SU-DHL-6 (cell line): Measurements from ENCODE around the gene GREM1.

Source experiments
- H2AFZ ChIP-seq: fragments of 200-600 bp; sonication (generic); 2 replicates; pipeline ENCODE4 v1.6.1; 2014; ENCODE audit warnings: low read depth, mild to moderate bottlenecking, moderate library complexity, mixed read lengths, antibody characterized with exemption, low read length; ENCODE audit not compliant: severe bottlenecking
- H3F3A ChIP-seq: fragments of 200-600 bp; shearing (Covaris generic); 2 replicates; pipeline ENCODE4 v1.6.0; 2016; ENCODE audit warnings: antibody characterized with exemption, mild to moderate bottlenecking; ENCODE audit not compliant: insufficient read depth
- H3K27ac ChIP-seq: fragments of 200-600 bp; sonication (generic); 2 replicates; pipeline ENCODE4 v1.5.1; 2016; ENCODE audit warnings: low read depth, mild to moderate bottlenecking, low read length, moderate library complexity, mixed read lengths
- H3K27me3 ChIP-seq: fragments of 200-600 bp; sonication (generic), shearing (Covaris generic); 2 replicates; pipeline ENCODE4 v1.6.0; 2014; ENCODE audit warnings: mild to moderate bottlenecking, low read length
- H3K36me3 ChIP-seq: fragments of 200-600 bp; sonication (generic); 2 replicates; pipeline ENCODE4 v1.6.1; 2014; ENCODE audit warnings: mild to moderate bottlenecking, low read length, mixed read lengths
- H3K4me2 ChIP-seq: fragments of 300-600, 200-600 bp; shearing (Covaris generic), sonication (generic); 2 replicates; pipeline ENCODE4 v1.6.0; 2014; ENCODE audit warnings: low read length, low read depth, mild to moderate bottlenecking; ENCODE audit not compliant: poor library complexity, severe bottlenecking
- H3K4me3 ChIP-seq: fragments of 200-600 bp; sonication (generic); 2 replicates; pipeline ENCODE4 v1.5.1; 2014; ENCODE audit warnings: antibody characterized with exemption, low read length, mild to moderate bottlenecking, mixed read lengths; ENCODE audit not compliant: insufficient read depth, poor library complexity, severe bottlenecking
- H3K79me2 ChIP-seq: fragments of 200-600 bp; sonication (generic); 2 replicates; pipeline ENCODE4 v1.6.1; 2014; ENCODE audit warnings: mild to moderate bottlenecking, low read length, moderate library complexity; ENCODE audit not compliant: insufficient read depth
- H3K9ac ChIP-seq: fragments of 200-600 bp; sonication (generic); 2 replicates; pipeline ENCODE4 v1.7.0; 2014; ENCODE audit warnings: mild to moderate bottlenecking, low read length
- H3K9me2 ChIP-seq: fragments of 200-600 bp; sonication (generic); replicated peaks from 2 replicates; pipeline ENCODE4 v1.6.1; 2014; ENCODE audit warnings: low read length; ENCODE audit not compliant: insufficient read depth
- H3K9me3 ChIP-seq: fragments of 200-600 bp; sonication (generic); 2 replicates; pipeline ENCODE4 v1.6.1; 2014; ENCODE audit warnings: low read length, mixed read lengths; ENCODE audit not compliant: insufficient read depth
- H4K20me1 ChIP-seq: fragments of 200-600 bp; sonication (generic); 2 replicates; pipeline ENCODE4 v1.6.1; 2014; ENCODE audit warnings: low read depth, mild to moderate bottlenecking, antibody characterized with exemption, low read length, moderate library complexity, mixed read lengths
- EZH2phosphoT487 ChIP-seq: fragments of 200-600 bp; sonication (generic), shearing (Covaris generic); conservative IDR thresholded peaks from 2 replicates; pipeline ENCODE4 v1.6.1; 2018; ENCODE audit warnings: mild to moderate bottlenecking, antibody characterized with exemption, low read length, moderate library complexity, mixed read lengths
- TF ChIP-seq, protein P1 (sequence below): fragments of 200-600 bp; sonication (generic); IDR thresholded peaks from one replicate; pipeline ENCODE4 v1.5.1; 2017; ENCODE audit warnings: antibody characterized with exemption, mild to moderate bottlenecking, low read length, moderate library complexity; ENCODE audit not compliant: insufficient read depth, poor library complexity, severe bottlenecking

The GREM1 gene

DNA sequence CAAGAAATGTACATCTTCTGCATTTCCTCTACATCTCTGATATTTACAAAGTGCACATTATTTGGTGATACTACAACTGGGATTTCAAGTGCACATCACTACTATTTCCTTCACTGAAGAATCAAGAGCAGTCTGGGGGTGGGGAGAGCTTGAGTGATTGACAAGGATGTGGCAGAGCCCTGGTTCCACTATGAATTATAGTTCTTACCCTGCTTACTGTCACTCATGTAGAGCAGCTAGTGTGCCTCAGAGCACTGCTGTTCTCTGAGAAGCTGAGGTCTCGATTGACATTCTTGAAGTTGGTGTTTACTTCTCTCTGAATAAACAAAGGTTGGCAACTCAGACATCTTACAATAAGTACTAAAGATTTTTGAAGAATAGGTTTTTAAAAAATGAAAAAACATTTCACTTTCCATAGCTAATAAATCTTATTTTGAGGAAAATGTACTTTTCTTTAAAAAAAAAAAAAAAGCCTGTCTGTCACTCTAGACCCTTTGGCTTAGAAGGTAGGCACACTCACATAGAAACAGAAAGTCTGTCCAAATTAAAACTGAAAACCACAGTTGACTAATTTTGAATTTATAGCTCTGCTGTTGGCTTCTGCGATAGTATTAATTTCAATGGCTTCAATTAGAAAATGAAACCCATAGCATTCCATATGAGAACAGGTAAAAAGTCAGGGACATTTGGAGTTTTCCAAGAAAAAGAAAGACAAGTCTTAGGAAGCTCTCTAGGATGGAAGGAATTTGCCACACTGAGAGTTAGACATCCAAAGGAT, 5.6 kb downstream of the GREM1 start:
- no peak for TF ChIP-seq EZH2phosphoT487
- TF ChIP-seq, protein P1, sequence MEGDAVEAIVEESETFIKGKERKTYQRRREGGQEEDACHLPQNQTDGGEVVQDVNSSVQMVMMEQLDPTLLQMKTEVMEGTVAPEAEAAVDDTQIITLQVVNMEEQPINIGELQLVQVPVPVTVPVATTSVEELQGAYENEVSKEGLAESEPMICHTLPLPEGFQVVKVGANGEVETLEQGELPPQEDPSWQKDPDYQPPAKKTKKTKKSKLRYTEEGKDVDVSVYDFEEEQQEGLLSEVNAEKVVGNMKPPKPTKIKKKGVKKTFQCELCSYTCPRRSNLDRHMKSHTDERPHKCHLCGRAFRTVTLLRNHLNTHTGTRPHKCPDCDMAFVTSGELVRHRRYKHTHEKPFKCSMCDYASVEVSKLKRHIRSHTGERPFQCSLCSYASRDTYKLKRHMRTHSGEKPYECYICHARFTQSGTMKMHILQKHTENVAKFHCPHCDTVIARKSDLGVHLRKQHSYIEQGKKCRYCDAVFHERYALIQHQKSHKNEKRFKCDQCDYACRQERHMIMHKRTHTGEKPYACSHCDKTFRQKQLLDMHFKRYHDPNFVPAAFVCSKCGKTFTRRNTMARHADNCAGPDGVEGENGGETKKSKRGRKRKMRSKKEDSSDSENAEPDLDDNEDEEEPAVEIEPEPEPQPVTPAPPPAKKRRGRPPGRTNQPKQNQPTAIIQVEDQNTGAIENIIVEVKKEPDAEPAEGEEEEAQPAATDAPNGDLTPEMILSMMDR = no peak
- Histone ChIP-seq H3K4me3 (no peak overlapping the region), H3K79me2 (no peaks in the 10 kb centered on the region), H2AFZ (no peak overlapping the region), H3K27me3 (no peaks in the 10 kb centered on the region), H3K9me3 (no peaks in the 10 kb centered on the region), H3F3A (no peaks in the 10 kb centered on the region), H3K4me2 (no peak overlapping the region), H4K20me1 (no peaks in the 10 kb centered on the region), H3K36me3 (no peaks in the 10 kb centered on the region), H3K9me2 (no peaks in the 10 kb centered on the region), H3K27ac (no peak overlapping the region), H3K9ac (no peak overlapping the region)

- TF ChIP-seq, protein P1 = no peak
- no peak for TF ChIP-seq EZH2phosphoT487
- Histone ChIP-seq H3K4me2 (no peak overlapping the region), H3K9me2 (no peaks in the 10 kb centered on the region)
Measured at GRCh38 chr15:32729700-32730395, 12.0 kb downstream of the GREM1 start.

DNA sequence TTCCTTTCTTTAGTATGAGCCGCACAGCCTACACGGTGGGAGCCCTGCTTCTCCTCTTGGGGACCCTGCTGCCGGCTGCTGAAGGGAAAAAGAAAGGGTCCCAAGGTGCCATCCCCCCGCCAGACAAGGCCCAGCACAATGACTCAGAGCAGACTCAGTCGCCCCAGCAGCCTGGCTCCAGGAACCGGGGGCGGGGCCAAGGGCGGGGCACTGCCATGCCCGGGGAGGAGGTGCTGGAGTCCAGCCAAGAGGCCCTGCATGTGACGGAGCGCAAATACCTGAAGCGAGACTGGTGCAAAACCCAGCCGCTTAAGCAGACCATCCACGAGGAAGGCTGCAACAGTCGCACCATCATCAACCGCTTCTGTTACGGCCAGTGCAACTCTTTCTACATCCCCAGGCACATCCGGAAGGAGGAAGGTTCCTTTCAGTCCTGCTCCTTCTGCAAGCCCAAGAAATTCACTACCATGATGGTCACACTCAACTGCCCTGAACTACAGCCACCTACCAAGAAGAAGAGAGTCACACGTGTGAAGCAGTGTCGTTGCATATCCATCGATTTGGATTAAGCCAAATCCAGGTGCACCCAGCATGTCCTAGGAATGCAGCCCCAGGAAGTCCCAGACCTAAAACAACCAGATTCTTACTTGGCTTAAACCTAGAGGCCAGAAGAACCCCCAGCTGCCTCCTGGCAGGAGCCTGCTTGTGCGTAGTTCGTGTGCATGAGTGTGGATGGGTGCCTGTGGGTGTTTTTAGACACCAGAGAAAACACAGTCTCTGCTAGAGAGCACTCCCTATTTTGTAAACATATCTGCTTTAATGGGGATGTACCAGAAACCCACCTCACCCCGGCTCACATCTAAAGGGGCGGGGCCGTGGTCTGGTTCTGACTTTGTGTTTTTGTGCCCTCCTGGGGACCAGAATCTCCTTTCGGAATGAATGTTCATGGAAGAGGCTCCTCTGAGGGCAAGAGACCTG, 13.2 kb downstream of the GREM1 start:
- H2AFZ ChIP-seq = no peak overlapping the region
- no peak overlapping the region for H3K4me2 ChIP-seq
- no peaks in the 10 kb centered on the region for H3K9me2 ChIP-seq
- H3K36me3 ChIP-seq = no peaks in the 10 kb centered on the region
- H3K27ac ChIP-seq = no peak overlapping the region
- H3K27me3 ChIP-seq = no peaks in the 10 kb centered on the region
- H3K9ac ChIP-seq = no peak overlapping the region
- no peaks in the 10 kb centered on the region for H4K20me1 ChIP-seq
- H3K9me3 ChIP-seq = no peaks in the 10 kb centered on the region
- H3F3A ChIP-seq = no peaks in the 10 kb centered on the region
- no peak overlapping the region for H3K4me3 ChIP-seq
- no peak for TF ChIP-seq EZH2phosphoT487
- TF ChIP-seq, protein P1 = no peak
- no peaks in the 10 kb centered on the region for H3K79me2 ChIP-seq

More at GRCh38 chr15:32729700-32730395, 12.0 kb downstream of the GREM1 start:
- no peak overlapping the region for H3K4me3 ChIP-seq
- H3F3A ChIP-seq = no peaks in the 10 kb centered on the region
- H3K27ac ChIP-seq = no peak overlapping the region
- no peaks in the 10 kb centered on the region for H3K27me3 ChIP-seq
- H3K9ac ChIP-seq = no peak overlapping the region
- H3K79me2 ChIP-seq = no peaks in the 10 kb centered on the region
- no peak overlapping the region for H2AFZ ChIP-seq
- H4K20me1 ChIP-seq = no peaks in the 10 kb centered on the region
- no peaks in the 10 kb centered on the region for H3K36me3 ChIP-seq
- no peaks in the 10 kb centered on the region for H3K9me3 ChIP-seq
